Ishikawa (cell line): ENCODE data around the gene ETV3.

Source experiments
- CEBPB ChIP-seq: IDR thresholded peaks from 2 replicates; pipeline ENCODE4 v1.6.1; 2012
- CREB1 ChIP-seq: IDR thresholded peaks from 2 replicates; pipeline ENCODE4 v1.6.1; 2012; ENCODE audit warnings: low read depth
- EGR1 ChIP-seq: IDR thresholded peaks from 2 replicates; pipeline ENCODE4 v1.6.1; 2012
- EP300 ChIP-seq: IDR thresholded peaks from 2 replicates; pipeline ENCODE4 v1.6.1; 2012; ENCODE audit warnings: borderline replicate concordance
- FOXM1 ChIP-seq: IDR thresholded peaks from 2 replicates; pipeline ENCODE4 v1.6.1; 2012; ENCODE audit warnings: low read depth, borderline replicate concordance
- NFIC ChIP-seq: IDR thresholded peaks from 2 replicates; pipeline ENCODE4 v1.6.1; 2012
- RAD21 ChIP-seq: IDR thresholded peaks from 2 replicates; pipeline ENCODE4 v1.6.1; 2012; ENCODE audit warnings: low read depth
- TAF1 ChIP-seq: IDR thresholded peaks from 2 replicates; pipeline ENCODE4 v1.6.1; 2012; ENCODE audit warnings: low read depth, mild to moderate bottlenecking
- TCF12 ChIP-seq: IDR thresholded peaks from 2 replicates; pipeline ENCODE4 v1.6.1; 2012; ENCODE audit warnings: low read depth
- TEAD4 ChIP-seq: IDR thresholded peaks from 2 replicates; pipeline ENCODE4 v1.6.1; 2012
- YY1 ChIP-seq: IDR thresholded peaks from 2 replicates; pipeline ENCODE4 v1.6.1; 2012; ENCODE audit warnings: low read depth
- ZBTB7A ChIP-seq: IDR thresholded peaks from 2 replicates; pipeline ENCODE4 v1.6.1; 2012; ENCODE audit warnings: low read depth
- TF ChIP-seq, protein P1 (sequence below): IDR thresholded peaks from 2 replicates; pipeline ENCODE4 v1.6.1; 2012
- TF ChIP-seq, protein P2 (sequence below): IDR thresholded peaks from 2 replicates; pipeline ENCODE4 v1.6.1; 2012
- TF ChIP-seq, protein P3 (sequence below): IDR thresholded peaks from 2 replicates; pipeline ENCODE4 v1.6.1; 2012; ENCODE audit warnings: low read depth, mild to moderate bottlenecking

Gene ETV3

GRCh38 chr1:157095091-157095490, 43.1 kb downstream of the ETV3 start:
- TF ChIP-seq NFIC (no peak), CEBPB (no peak), TEAD4 (no peak), TCF12 (no peak), YY1 (no peak), EP300 (no peak), ZBTB7A (no peak), TAF1 (no peak), RAD21 (no peak), CREB1 (no peak), FOXM1 (no peak)
- TF ChIP-seq, protein P1, sequence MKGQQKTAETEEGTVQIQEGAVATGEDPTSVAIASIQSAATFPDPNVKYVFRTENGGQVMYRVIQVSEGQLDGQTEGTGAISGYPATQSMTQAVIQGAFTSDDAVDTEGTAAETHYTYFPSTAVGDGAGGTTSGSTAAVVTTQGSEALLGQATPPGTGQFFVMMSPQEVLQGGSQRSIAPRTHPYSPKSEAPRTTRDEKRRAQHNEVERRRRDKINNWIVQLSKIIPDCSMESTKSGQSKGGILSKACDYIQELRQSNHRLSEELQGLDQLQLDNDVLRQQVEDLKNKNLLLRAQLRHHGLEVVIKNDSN, result no peak
- TF ChIP-seq, protein P2, sequence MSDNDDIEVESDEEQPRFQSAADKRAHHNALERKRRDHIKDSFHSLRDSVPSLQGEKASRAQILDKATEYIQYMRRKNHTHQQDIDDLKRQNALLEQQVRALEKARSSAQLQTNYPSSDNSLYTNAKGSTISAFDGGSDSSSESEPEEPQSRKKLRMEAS, result no peak

DNA sequence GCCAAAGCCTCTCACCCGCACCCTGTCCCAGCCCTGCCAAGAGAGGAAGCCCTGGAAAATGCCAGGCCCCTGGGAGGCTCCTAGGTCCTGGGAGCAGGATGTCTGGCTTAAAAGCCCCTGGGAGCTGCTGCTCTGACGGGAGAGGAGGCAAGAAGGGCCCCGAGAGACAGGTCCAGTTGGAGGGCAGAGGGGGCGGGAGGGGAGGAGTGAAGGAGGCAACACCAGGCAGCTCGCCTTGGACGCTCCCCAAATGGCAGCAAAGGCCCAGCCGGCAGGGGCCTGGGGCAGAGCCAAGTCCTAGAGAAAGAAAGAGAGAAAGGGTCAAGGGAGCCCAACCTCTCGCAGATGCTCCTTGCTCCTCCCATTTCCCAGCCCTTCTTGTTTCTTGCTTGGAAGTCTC, 45.4 kb downstream of the ETV3 start:
- TF ChIP-seq CEBPB (no peak), FOXM1 (no peak), TAF1 (no peak), YY1 (no peak), CREB1 (no peak), NFIC (no peak), EGR1 (no peak), RAD21 (no peak), ZBTB7A (no peak), TCF12 (no peak), TEAD4 (no peak), EP300 (no peak)
- TF ChIP-seq, protein P3, sequence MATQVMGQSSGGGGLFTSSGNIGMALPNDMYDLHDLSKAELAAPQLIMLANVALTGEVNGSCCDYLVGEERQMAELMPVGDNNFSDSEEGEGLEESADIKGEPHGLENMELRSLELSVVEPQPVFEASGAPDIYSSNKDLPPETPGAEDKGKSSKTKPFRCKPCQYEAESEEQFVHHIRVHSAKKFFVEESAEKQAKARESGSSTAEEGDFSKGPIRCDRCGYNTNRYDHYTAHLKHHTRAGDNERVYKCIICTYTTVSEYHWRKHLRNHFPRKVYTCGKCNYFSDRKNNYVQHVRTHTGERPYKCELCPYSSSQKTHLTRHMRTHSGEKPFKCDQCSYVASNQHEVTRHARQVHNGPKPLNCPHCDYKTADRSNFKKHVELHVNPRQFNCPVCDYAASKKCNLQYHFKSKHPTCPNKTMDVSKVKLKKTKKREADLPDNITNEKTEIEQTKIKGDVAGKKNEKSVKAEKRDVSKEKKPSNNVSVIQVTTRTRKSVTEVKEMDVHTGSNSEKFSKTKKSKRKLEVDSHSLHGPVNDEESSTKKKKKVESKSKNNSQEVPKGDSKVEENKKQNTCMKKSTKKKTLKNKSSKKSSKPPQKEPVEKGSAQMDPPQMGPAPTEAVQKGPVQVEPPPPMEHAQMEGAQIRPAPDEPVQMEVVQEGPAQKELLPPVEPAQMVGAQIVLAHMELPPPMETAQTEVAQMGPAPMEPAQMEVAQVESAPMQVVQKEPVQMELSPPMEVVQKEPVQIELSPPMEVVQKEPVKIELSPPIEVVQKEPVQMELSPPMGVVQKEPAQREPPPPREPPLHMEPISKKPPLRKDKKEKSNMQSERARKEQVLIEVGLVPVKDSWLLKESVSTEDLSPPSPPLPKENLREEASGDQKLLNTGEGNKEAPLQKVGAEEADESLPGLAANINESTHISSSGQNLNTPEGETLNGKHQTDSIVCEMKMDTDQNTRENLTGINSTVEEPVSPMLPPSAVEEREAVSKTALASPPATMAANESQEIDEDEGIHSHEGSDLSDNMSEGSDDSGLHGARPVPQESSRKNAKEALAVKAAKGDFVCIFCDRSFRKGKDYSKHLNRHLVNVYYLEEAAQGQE, result no peak
- TF ChIP-seq, protein P2, result no peak
- TF ChIP-seq, protein P1, result no peak

DNA sequence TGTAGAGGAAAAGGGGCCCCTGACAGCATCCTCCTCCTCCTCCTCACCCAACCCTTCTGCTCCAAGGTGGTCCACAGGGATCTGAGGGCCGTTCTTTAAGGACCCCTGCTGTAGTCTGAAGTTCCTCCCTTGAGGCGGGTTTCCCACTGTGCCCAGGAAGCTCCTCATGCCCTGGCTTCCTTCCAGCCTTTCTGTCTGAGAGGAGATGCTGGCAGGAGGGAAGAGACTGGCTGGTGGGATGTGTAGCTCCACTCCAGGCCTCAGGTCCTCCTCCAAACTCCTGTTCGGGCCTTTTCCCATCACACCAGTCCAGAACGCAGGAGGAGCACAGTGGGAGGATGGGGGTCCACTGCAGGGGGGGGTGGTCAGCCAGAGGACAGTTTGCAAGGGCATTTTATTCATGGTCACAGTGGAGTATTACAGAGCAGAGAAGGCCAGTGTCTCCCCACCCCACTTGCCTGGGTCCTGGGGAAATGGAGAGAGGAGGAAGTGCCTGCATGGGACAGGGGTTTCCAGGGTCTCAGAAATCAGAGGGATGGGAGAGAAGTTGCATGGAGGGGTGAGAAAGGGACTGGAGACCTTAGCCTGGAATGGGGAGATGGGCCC, 46.4 kb downstream of the ETV3 start:
- TF ChIP-seq, protein P3, result no peak
- no peak for TF ChIP-seq CEBPB
- no peak for TF ChIP-seq FOXM1
- TF ChIP-seq TEAD4, result no peak
- no peak for TF ChIP-seq TAF1

- no peak for TF ChIP-seq FOXM1
- TF ChIP-seq, protein P2, result no peak
- TF ChIP-seq TEAD4, result no peak
- TF ChIP-seq ZBTB7A, result no peak
- no peak for TF ChIP-seq YY1
- TF ChIP-seq RAD21, result no peak
- TF ChIP-seq, protein P3, result no peak
- TF ChIP-seq CEBPB, result no peak
- TF ChIP-seq NFIC, result no peak
- no peak for TF ChIP-seq TAF1
- TF ChIP-seq CREB1, result no peak
- TF ChIP-seq TCF12, result no peak
- TF ChIP-seq, protein P1, result no peak
- TF ChIP-seq EP300, result no peak
- no peak for TF ChIP-seq EGR1
Measured at GRCh38 chr1:157091186-157091585, 47.0 kb downstream of the ETV3 start.
